Effector CD4-positive, alpha-beta T cell (primary cell): ENCODE measurements around the gene LAMB4.

Experiments used
- DNase-seq: peaks from one replicate; pipeline ENCODE4 v3.0.0-alpha.2; 2020

Gene LAMB4

GRCh38 chr7:108078691-108079090, 51.5 kb downstream of the LAMB4 start:
- no peak for DNase-seq

DNA sequence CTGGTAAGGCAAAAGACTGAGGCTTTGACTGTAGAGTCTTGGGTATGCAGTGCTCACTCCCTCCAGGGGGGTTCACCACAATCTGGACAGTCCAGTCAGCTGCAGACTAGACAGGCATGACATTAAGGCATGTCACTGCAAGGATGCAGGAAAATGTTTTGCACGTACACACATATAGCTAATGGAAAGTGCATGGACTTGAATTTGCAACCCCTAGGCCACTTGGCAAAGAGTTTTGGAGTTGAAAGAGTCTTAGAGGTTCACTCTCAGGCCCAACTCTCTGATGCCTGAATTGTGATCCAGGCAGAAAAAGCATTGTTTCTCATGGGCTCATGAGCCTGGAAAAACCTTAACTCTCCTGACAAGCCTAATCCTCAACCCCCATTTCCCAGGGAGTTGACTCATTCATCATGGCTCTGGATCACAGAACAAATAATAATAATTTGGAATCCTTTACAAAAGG, 51.9 kb downstream of the LAMB4 start:
- DNase-seq = no peak

GRCh38 chr7:108077709-108078108, 52.5 kb downstream of the LAMB4 start:
- DNase-seq = no peak

DNA sequence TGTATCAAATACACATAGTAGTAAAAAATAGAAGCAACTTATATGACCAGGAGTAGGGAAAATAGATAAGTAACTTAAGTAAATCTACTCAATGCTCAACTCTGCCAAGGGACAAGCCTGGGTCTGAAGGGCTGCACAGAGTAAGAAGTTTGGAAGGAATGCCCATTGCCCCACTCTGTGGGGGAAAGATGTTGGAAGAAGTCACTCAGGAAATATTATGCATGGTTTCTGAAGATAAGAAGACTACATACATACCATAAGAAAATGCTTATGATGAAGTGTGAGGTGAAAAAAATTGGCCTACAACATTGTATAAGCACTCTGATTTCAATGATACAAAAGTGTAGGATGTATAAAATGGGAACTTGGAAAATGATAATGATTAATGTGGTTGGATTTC, 54.0 kb downstream of the LAMB4 start:
- DNase-seq = no peak

DNA sequence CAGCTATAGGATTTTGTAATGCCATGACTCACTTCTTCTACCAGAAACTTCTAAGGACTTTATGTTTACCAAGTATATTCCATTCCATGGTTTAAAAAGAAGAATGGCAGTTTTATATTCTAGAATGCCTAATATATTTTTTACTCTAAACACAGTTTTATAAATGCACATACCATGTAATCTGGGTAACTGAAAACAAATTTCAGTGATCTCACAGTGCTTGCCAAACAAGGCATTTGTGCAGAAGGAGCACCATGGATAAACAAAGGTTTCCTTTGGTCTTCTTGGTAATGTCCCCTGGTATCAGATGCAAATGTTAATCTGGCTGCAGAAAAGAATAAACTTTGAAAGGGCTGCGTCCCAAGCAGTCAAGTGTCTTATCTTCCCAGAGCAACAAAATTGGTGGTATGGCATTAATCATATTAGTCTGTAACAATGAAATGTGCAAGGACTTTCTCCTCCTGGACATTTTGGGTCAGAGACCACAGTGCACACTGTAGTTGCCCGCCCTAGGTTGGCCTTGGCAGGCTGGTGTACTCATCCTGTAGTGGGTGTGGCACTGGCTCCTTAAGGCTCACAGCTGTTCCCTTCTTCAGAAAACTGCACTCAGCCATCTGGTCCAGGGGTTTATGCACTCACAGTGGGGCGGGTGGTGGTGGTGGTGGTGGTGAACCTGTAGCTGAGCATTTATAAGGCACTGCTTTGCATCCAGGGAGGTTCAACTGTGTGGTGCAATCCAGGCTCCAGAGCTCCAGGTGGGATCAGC, 56.7 kb downstream of the LAMB4 start:
- no peak for DNase-seq

DNA sequence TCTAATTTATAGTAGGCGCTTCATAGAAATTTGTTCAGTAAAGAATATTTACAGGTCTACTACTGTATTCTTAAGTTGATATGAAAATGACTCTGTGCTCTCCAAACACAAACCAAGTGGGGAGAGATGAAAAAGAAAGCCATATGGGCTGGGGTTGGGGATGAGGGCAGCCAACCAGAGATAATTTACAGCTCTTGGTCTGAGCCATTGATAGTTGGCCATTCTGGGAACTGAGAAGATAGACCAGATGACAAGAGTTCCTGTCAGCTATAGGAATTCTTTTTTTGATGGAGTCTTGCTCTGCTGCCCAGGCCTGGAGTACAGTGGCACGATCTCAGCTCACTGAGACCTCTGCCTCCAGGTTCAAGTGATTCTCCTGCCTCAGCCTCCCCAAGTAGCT, 57.4 kb downstream of the LAMB4 start:
- DNase-seq = no peak

- DNase-seq = no peak
Measured at GRCh38 chr7:108072116-108072515, 58.0 kb downstream of the LAMB4 start.

- no peak for DNase-seq
Measured at GRCh38 chr7:108071551-108071950, 58.6 kb downstream of the LAMB4 start.

DNA sequence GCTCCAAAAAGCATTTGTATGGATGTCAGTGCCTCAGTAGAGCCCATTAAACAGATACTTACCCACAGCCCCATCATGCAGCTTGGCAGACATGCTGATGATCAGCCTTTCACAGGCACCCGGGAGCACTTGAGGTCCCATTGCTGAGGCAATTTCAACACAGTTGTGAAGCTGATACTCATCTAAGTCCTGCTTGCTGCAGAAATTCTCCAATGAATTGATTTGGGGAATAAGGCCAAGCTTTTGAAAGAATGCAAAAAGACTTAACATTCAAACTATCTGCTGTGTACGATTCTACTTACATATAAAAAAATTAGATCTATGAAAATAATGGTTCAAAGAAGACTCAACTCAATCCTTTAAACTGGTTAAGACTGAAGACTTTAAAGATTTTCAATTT, 60.5 kb downstream of the LAMB4 start:
- DNase-seq = no peak

DNA sequence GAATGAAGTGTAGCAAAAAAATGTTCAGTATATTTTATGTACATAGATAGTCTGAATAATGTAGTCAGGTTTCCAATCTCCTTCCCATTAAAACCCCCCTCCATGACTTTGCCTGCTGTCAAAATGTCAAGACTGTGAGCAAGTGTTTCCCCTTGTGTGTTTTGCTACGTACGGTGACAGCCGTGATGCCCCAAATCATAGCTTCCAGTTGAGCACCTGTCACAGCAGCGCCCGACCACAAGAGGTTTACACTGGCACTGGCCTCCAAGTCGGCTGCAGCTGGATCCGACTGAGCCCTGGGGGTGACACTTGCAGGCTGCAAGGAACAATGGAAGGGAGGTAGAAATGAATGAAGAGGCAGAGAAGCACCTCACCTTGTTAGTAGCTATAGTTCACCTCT, 62.3 kb downstream of the LAMB4 start:
- no peak for DNase-seq

- DNase-seq = no peak
Measured at GRCh38 chr7:108066486-108066885, 63.7 kb downstream of the LAMB4 start.

DNA sequence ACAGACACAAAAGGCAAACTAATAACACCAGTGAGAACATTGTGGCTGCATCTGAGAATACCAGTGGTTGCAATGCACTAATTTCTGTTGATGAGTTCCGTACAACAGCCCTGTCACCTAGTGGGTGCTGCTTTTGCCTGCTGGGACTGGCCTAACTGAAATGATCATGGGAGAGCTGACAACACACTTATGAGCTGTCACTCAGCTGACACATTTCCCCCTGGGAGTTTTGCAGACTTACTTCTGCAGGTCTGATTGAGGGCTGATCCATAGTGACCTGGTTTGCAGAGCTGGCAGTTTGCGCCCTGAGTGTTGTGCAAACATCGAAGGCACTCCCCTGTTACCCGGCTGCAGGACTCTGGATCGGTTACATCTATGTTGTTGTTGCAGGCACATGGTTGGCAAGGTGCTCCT, 66.6 kb downstream of the LAMB4 start:
- no peak for DNase-seq

GRCh38 chr7:108062250-108063014, 67.7 kb downstream of the LAMB4 start:
- no peak for DNase-seq

DNA sequence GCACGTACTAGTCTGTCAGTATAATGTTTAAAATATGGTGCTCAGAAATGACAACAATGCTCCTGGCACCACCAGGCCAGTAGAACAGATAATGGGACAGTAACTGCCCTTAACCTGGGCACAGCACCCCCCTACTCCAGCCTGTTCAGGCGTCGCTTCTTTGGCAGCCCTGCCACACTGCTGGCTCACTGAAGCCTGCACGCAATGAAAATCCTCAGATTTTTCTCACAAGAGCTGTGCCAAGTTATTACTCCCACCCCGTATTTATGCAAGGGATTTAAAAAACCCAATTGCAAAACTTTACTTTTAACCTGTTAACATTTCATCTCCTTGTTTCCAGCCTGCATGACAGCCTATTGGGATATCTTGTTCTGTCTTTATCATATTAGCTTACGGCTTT, 70.6 kb downstream of the LAMB4 start:
- DNase-seq = no peak

GRCh38 chr7:108057951-108058481, 72.1 kb downstream of the LAMB4 start:
- no peak for DNase-seq

- no peak for DNase-seq
Measured at GRCh38 chr7:108055611-108056021, 74.5 kb downstream of the LAMB4 start.

GRCh38 chr7:108054537-108054936, 75.6 kb downstream of the LAMB4 start:
- no peak for DNase-seq

- no peak for DNase-seq
Measured at GRCh38 chr7:108053250-108053649, 76.9 kb downstream of the LAMB4 start.

- DNase-seq = no peak
Measured at GRCh38 chr7:108051454-108051853, 78.7 kb downstream of the LAMB4 start.

DNA sequence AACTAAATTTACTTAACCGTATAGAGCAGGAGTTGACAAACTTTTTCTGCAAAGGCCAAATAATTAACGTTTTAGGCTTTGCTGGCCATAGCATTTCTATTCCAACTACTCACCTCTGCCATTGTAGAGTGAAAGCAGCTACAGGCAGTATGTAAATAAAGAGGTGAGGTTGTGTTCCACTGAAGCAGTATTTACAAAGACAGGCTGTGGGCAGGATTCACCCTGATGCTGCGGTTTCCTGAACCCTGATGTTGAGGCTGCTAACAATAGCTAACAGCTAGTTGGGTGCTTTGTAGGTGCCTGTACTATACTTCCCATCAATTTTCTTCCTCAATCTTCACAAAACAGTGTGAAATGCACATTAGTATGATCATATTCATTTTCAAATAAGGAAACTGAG, 80.2 kb downstream of the LAMB4 start:
- DNase-seq = no peak

- DNase-seq = no peak
Measured at GRCh38 chr7:108048422-108048821, 81.7 kb downstream of the LAMB4 start.

GRCh38 chr7:108046952-108047506, 83.1 kb downstream of the LAMB4 start:
- no peak for DNase-seq

GRCh38 chr7:108045669-108046068, 84.5 kb downstream of the LAMB4 start:
- DNase-seq = no peak

DNA sequence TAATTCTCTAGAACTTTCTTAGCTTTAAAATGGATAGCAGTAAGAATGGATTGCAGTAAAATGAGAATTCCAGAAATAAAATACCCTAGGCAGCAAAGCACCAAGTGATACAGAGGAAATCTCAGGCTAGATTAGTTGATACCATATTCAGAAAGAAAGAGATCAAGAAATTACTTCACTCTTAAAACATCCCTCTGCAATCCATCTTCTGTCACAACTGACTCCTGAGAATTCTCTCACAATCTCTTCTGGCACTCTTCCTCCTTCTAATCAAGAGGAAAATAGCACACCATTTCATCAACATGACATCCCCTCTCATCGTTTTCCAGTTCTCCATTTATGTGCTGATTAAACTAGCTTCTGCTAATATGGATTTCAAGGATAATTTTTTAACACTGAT, 85.0 kb downstream of the LAMB4 start:
- no peak for DNase-seq
